Spinal cord (tissue), 10 donors: ENCODE data around the gene FOXP1. TPM values are rescaled to one million over a fixed set of nuclear protein-coding genes. Genes with fewer than 3 reads are reported as not detected.

Source experiments
- DNase-seq, 6 donors: peaks; one replicate each; pipeline versions ENCODE4 v3.0.0 to v3.0.0-alpha.2; 2013 to 2015; ENCODE audit warnings: low spot score in 6 of 6, low read depth in 4 of 6
- H3K27ac ChIP-seq: one replicate; pipeline ENCODE4 v1.5.1; 2013; ENCODE audit warnings: low read depth, low read length, control low read depth
- H3K27me3 ChIP-seq: one replicate; pipeline ENCODE4 v1.6.1; 2013; ENCODE audit warnings: low read length; ENCODE audit not compliant: control insufficient read depth, insufficient read depth
- H3K36me3 ChIP-seq: one replicate; pipeline ENCODE4 v1.6.1; 2013; ENCODE audit warnings: low read length; ENCODE audit not compliant: control insufficient read depth, insufficient read depth
- H3K4me1 ChIP-seq: one replicate; pipeline ENCODE4 v1.6.1; 2013; ENCODE audit warnings: low read length; ENCODE audit not compliant: control insufficient read depth, insufficient read depth
- H3K4me3 ChIP-seq: one replicate; pipeline ENCODE4 v1.5.1; 2013; ENCODE audit warnings: low read depth, low read length, control low read depth
- H3K9me3 ChIP-seq: one replicate; pipeline ENCODE4 v1.6.1; 2013; ENCODE audit warnings: low read length; ENCODE audit not compliant: control insufficient read depth, insufficient read depth
- WGBS: methylation state at CpG from one replicate; pipeline ENCODE4 v1.1.5; 2013; ENCODE audit warnings: missing lambda C conversion rate; ENCODE audit not compliant: insufficient coverage; 5-methylcytosine and 5-hydroxymethylcytosine counted together
- polyA plus RNA-seq, 2 donors: library from polyadenylated mRNA; unstranded; fragments of 120-200 nt; gene quantifications; one replicate each; pipeline ENCODE4 v1.2.1, GENCODE V29; 2013; ENCODE audit not compliant: insufficient read length in 2 of 2
- total RNA-seq, 2 donors: library from RNA; depleted of rRNA in 1 of 2; stranded (reverse); fragments of 120-200 nt in 1 of 2; fragments of >200 nt in 1 of 2; gene quantifications; one replicate each; pipeline versions ENCODE4 v1.2.3 to v1.2.4, GENCODE V29; 2013 to 2014
- donor health status: healthy.

Gene FOXP1
- total and polyA plus RNA-seq, 4 donors: 27.4 to 118 (median 66.1) TPM

DNA sequence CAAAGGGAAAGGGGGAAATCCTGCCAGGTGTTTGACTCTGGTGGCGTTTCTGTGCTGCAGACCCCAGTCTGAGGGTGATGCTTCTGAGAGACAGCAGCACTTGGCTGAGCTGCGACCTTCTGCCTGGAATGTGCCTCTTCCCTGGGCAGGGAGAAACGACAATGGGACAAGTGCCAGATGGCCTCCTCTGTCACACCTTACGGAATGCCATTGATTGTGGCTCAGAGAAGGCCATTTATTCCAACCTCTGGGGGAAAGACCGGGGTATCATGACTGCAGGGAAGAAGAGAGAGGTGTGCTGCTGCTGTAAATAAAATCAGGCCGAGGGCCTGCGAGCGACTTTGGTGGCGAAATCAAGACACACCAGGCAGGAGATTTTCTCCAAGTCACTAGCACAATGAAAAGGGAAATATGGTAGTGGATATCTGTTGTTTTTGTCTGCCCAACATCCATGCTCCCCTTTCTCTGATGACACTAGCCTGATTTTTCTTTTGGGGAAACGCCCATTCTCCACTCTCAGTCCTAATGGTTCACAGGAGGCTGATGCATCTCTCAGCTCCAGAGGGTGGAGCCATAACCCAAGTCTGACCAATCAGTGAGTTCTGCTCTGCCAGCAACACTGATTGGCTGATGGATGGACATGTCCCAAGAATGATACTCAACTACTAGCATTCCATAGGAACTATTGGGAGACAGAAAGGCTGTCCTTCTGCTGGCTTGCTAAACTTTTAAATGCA is 336.1 kb downstream of the FOXP1 start:
- peaks cover 16% of the 10 kb centered on the region for H3K4me1 ChIP-seq
- H3K4me3 ChIP-seq: no peak overlapping the region
- H3K9me3 ChIP-seq: no peaks in the 10 kb centered on the region
- DNase-seq: peak in 2 of 6 donors; percentile 65 to 74
- H3K27ac ChIP-seq: no peak overlapping the region
- no peaks in the 10 kb centered on the region for H3K36me3 ChIP-seq
- 74% methylated on average over 6 of the region's 10 CpGs for WGBS
- no peaks in the 10 kb centered on the region for H3K27me3 ChIP-seq

DNA sequence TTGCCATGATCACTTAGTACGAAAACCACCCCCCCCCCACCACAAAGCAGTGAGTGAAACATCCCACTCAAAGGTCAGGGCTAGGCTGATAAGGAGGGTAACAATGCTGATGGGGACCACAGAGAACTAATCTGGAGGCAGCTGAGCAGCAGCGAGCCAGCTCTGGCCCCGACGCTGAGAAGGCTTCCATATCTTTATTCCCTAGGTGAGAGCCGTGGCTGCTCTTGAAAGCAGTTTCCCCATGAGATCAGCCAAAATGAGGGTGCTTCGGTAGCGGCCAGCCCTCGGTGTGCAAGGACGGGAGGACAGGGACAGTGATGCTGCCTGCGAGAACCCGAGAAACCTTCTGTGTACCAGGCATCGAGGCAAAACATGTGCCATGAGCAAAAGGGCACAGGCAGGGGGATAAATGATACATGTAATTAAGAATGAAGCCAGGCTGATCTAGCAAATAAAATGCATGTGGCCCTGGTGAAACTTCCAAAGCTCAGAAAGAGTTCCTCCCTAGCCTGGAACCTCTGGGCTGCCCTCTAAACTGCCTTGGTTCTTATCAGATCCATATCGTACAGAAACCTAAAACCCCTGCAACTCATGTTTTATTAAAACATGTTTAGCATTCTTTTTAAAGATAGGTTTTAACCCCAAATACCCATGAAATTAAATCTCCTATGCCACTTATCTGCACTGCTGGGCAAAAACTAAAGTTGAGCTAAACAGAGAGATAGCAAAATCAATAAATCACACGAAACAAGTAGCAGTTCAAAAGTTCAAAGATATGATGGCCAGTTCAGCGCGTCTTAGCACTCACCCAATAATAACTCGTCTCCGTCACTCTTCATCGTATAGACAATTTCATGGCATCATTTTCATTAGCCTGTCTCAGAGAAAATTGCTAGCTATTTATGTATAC is 337.3 kb downstream of the FOXP1 start:
- H3K4me3 ChIP-seq: no peak overlapping the region
- H3K27ac ChIP-seq: no peak overlapping the region
- no peaks in the 10 kb centered on the region for H3K9me3 ChIP-seq
- no peaks in the 10 kb centered on the region for H3K27me3 ChIP-seq
- no peak for DNase-seq
- H3K4me1 ChIP-seq: peaks cover 16% of the 10 kb centered on the region
- 49% methylated on average over 15 of the region's 19 CpGs for WGBS
- H3K36me3 ChIP-seq: no peaks in the 10 kb centered on the region

DNA sequence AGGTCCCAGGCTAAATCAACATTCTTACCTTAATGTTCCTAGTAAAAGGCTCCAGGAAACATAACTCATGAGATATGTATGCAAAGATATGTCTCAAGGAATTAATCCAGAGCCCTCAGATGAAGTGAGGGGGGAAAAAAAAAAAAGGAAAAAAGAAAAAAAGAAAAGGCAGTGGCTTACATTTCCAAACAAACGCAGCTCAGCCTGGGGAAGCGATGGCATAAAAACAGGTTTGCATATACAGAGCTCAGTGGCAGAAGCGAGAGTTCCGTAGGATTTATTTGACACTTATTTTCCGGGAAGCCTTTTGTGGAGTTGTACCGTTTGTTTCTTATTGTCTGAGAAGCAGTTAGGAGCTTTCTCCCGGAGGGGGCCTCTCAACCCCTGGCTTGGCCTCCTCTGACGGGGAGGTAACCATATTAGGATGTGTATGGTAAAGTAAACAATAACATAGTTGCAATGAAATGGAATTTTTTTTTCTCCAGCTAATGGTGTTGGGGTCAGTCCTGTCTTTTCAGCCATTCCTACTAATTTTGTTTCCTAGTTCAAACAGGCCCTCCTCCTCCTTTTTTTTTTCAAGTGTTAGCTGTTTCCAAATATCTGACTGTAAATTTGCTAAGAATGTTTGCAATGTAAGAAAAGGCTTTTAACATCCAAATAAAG is 338.6 kb downstream of the FOXP1 start:
- DNase-seq: peak in 1 of 6 donors; percentile 48
- Histone ChIP-seq H3K27ac (no peak overlapping the region), H3K9me3 (no peaks in the 10 kb centered on the region), H3K4me3 (peak overlapping the region; percentile 5), H3K27me3 (no peaks in the 10 kb centered on the region), H3K4me1 (peaks cover 16% of the 10 kb centered on the region), H3K36me3 (no peaks in the 10 kb centered on the region)
- 36% methylated on average over 6 of the region's 8 CpGs for WGBS

DNA sequence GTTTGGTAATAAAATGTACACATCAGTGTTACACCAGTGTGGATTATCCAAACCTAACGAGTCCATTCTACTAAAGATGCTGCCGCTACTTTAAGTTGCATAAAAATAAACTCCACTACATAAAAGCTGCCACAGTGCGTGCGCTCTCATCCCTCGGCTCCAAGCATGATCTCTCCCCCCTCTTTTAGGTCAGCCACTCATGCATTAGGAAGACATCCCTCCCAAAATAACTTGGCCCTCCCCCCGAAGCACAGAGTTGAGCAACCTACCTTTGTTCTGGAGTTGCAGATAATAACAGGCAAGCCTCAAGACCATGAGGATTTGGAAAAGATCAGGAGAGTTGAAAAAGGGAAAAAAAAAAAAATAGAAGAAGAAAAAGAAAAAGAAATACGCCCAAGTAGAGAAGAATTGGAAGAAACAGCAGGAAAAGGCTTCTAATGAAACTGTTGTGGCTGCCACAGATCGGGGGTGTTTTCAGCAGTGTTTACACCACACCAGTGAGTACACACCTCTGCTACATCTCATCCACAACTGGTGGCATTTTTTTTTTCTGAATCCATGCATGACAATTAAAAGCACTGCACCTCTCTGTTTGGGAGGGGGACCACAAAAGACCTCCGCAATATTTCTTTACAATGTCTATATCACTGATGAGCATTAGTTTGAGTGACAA is 339.2 kb downstream of the FOXP1 start:
- Histone ChIP-seq H3K9me3 (no peaks in the 10 kb centered on the region), H3K27ac (no peak overlapping the region), H3K27me3 (no peaks in the 10 kb centered on the region), H3K4me3 (no peak overlapping the region), H3K4me1 (peaks cover 12% of the 10 kb centered on the region), H3K36me3 (no peaks in the 10 kb centered on the region)
- WGBS: 82% methylated on average over 5 of the region's 9 CpGs
- no peak for DNase-seq

DNA sequence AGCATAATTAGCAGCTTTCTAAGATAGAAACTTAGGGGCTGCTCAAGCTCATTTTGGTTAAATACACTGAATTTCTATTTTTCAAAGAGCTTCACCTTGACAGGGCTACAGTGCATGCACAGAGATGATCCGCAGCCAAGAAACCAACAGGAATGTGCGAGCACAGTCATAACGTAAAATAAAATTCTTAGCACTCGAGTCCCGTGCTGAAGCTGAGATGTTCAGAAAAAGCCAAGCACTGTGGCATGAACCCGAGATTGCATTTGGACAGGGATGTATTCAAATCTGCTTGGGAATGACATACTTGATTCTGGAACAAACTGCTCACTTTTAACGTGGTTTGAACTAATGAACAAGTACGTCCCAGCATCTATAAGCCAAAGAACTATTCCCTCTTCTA is 340.3 kb downstream of the FOXP1 start:
- Histone ChIP-seq H3K27me3 (no peaks in the 10 kb centered on the region), H3K4me1 (peaks cover 8% of the 10 kb centered on the region), H3K9me3 (no peaks in the 10 kb centered on the region), H3K4me3 (no peak overlapping the region), H3K27ac (no peak overlapping the region), H3K36me3 (no peaks in the 10 kb centered on the region)
- peak in 1 of 6 donors; percentile 41 for DNase-seq
- 92% methylated on average over 4 of the region's 8 CpGs for WGBS

DNA sequence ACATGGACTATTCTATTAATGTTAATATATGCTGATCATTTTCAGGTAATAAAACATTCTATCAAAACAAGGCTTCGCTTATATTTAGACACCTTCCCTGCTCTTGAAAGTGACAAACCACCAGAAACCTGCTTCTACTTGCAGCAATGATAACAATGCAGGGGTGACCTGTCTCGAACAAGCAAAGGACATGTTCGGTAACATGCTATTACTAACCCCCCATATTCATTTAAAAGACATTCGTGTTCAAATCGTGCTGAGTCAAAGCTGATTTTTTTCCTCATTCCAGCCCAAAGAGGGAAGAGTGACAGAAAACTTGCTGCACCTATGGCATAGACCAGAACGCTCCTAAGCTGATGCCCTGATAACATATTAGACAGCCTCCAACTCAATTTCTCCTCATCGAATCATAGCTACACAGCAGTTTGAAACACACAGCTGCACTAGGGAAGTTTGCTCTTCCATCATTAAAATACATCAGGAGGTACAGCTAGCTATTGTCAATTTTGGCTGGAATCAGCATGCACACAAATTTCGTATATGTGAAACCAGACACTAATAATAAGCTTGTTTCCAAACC is 341.5 kb downstream of the FOXP1 start:
- Histone ChIP-seq H3K4me1 (peaks cover 4% of the 10 kb centered on the region), H3K27ac (no peak overlapping the region), H3K9me3 (no peaks in the 10 kb centered on the region), H3K36me3 (no peaks in the 10 kb centered on the region), H3K4me3 (no peak overlapping the region), H3K27me3 (no peaks in the 10 kb centered on the region)
- WGBS: 84% methylated on average over 5 of the region's 8 CpGs
- no peak for DNase-seq

DNA sequence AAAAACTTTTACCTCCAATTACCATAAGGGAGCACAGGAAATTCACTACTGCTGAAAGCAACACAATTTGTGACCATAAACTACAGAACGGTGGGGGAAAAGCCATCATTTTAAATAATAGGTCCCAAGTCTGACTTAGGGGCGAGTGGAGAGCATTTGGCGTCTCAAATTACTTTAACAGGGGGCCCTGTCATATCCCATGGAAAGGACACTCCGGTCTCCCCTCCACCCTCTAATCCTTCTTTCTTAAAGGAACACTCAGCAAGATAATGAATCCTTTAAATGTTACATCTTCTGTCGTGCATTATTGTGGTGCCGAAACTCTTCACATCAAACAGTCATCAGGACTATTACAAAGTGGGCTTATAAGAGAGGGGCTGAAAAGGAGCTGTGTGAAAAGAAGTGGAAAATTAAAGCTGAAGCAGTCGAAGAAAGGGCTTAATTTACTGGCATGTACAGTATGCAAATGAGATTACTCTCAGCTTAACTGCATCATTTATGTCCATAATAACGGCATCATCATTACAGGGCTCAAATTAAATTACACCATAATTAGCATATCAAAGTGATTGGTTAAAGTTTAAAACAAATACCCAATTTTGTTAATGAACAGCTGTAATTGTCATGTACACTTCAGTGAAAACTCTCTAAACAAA is 342.2 kb downstream of the FOXP1 start:
- no peak overlapping the region for H3K4me3 ChIP-seq
- no peak overlapping the region for H3K27ac ChIP-seq
- 30% methylated on average over 2 of the region's 8 CpGs for WGBS
- H3K4me1 ChIP-seq: peaks cover 4% of the 10 kb centered on the region
- H3K27me3 ChIP-seq: no peaks in the 10 kb centered on the region
- no peaks in the 10 kb centered on the region for H3K36me3 ChIP-seq
- peak in 1 of 6 donors; percentile 65 for DNase-seq
- no peaks in the 10 kb centered on the region for H3K9me3 ChIP-seq

DNA sequence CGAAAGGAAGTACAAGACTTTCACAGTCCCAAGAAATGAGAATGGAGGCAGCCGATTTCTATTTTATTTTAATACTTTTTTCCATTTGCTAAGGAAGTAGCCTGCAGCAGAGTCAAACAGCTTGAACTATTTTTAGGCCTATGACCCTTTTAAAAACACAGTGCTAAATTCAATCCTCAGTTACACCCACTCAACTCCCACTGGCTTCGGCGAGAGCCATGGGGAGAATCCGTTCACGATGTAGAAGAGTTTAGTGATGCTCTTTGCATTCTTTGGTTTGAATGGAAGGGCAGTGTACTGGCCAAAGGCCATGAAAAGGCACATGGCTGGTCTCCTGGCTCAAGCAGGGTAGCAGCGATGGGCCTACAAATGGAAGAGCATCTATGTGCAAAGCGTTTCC is 343.5 kb downstream of the FOXP1 start:
- 94% methylated on average over 2 of the region's 8 CpGs for WGBS
- Histone ChIP-seq H3K4me3 (no peak overlapping the region), H3K27me3 (no peaks in the 10 kb centered on the region), H3K4me1 (no peaks in the 10 kb centered on the region), H3K36me3 (no peaks in the 10 kb centered on the region), H3K9me3 (no peaks in the 10 kb centered on the region), H3K27ac (no peak overlapping the region)
- DNase-seq: no peak
